Mucosa of descending colon (tissue), 3 donors: Measurements from ENCODE around the gene CNTD1. TPM values are rescaled to one million over a fixed set of nuclear protein-coding genes. Genes with fewer than 3 reads are reported as not detected.

ENCODE experiments used
- ATAC-seq: fragments of 200-7000 bp; cut with Tn5 transposase; one replicate; pipeline ENCODE4 v1.9.1; 2020; ENCODE audit warnings: mild to moderate bottlenecking, moderate library complexity
- DNase-seq, 3 donors: peaks; one replicate each; pipeline ENCODE4 v3.0.0-alpha.2; 2020
- H3K36me3 ChIP-seq: fragments of 200-600 bp; one replicate; pipeline ENCODE4 v1.8.0; 2021; ENCODE audit warnings: low read depth, mild to moderate bottlenecking
- H3K4me1 ChIP-seq: fragments of 200-600 bp; one replicate; pipeline ENCODE4 v1.8.0; 2021; ENCODE audit warnings: low read depth, mild to moderate bottlenecking
- H3K4me3 ChIP-seq: fragments of 200-600 bp; one replicate; pipeline ENCODE4 v1.8.0; 2021; ENCODE audit warnings: mild to moderate bottlenecking
- H3K9me3 ChIP-seq: fragments of 200-600 bp; one replicate; pipeline ENCODE4 v1.8.0; 2021; ENCODE audit warnings: mild to moderate bottlenecking
- CTCF ChIP-seq: fragments of 200-600 bp; IDR thresholded peaks from one replicate; pipeline ENCODE4 v1.8.0; 2022; ENCODE audit warnings: antibody characterized with exemption, mild to moderate bottlenecking
- intact Hi-C, 2 donors: fragments of 100-400 bp; cut with DNase I in 1 of 2; cut with micrococcal nuclease in 1 of 2; formaldehyde crosslinking; loops; one replicate each; pipeline versions ENCODE4 v1.11.0 to v1.11.1; 2022; cut with DNase I, micrococcal nuclease
- total RNA-seq, 3 donors: library from RNA; stranded (reverse); fragmentation: NEBNext Ultra II Directional in 2 of 3; extraction: Animal tissue kit (Norgen Biotek cat#: 25700) in 2 of 3; gene quantifications; one replicate each; pipeline versions ENCODE4 v1.2.1 to v1.2.4, GENCODE V29; 2021 to 2023
- donor health status: DM: no; HTN: no; CAD: no; lungs with moderate emphysema.
- donor health status: DM: no; HTN: no; CAD: no.
- donor health status: DM: no; HTN: yes; CAD: no.

The CNTD1 gene
- total RNA-seq, 3 donors from 2014 or later, result 0.79 to 3.3 (median 1.2) TPM

GRCh38 chr17:42779304-42779935 lies 19.2 kb upstream of the CNTD1 start:
- Histone ChIP-seq H3K9me3 (no peaks in the 10 kb centered on the region), H3K4me3 (no peak overlapping the region), H3K36me3 (peaks cover 3% of the 10 kb centered on the region), H3K4me1 (peaks cover 19% of the 10 kb centered on the region)
- no peak for TF ChIP-seq CTCF
- DNase-seq, result peak; percentile 55 to 64 (median 59)
- ATAC-seq, result peak; percentile 11
- intact Hi-C loops, result no loop called here

DNA sequence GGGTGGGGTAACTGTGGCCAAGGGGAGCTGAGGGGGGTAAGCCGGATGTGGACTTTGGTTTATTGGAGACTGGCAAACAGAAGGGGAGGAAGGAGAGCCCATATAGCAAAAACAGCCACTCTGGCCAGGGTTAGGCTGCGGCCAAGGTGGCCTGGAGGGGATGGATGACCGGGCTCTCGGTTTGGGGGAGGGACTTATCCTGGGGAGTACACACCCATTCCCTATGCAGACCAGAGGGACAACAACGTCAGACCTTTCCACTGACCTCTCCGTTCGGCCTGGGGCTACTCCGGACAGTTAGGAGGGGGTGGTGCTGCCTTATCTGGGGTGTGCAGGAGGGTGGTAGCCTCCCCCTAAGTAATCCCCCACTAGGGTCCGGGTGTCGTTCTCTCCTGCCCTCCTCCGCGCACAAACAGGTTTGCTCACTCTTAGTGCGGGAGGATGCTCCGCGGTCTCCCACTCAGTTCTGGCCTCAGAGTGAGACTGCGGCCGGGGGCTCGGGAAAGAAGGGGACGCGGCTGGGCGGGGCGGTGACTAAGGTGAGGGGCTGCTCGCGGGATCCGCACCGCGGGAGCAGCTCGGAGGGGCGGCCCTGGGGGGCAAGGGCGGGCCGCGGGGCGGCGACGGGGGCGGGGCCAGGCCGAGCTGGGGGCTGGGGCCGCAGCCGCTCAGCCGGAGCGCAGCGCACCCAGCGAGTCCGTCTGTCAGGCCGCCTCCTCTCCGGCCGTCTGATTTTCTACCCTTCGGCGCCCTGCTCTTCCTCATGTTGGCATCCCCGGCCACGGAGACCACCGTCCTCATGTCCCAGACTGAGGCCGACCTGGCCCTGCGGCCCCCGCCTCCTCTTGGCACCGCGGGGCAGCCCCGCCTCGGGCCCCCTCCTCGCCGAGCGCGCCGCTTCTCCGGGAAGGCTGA lies 18.5 kb upstream of the CNTD1 start, which contains the start of gene WNK4:
TSS of gene WNK4 (plus strand) at position 675 of the 915 bp plus-strand sequence. CDS start at position 764, 89 bp downstream.
- H3K36me3 ChIP-seq, result peaks cover 3% of the 10 kb centered on the region
- intact Hi-C loops, result no loop called here

DNA sequence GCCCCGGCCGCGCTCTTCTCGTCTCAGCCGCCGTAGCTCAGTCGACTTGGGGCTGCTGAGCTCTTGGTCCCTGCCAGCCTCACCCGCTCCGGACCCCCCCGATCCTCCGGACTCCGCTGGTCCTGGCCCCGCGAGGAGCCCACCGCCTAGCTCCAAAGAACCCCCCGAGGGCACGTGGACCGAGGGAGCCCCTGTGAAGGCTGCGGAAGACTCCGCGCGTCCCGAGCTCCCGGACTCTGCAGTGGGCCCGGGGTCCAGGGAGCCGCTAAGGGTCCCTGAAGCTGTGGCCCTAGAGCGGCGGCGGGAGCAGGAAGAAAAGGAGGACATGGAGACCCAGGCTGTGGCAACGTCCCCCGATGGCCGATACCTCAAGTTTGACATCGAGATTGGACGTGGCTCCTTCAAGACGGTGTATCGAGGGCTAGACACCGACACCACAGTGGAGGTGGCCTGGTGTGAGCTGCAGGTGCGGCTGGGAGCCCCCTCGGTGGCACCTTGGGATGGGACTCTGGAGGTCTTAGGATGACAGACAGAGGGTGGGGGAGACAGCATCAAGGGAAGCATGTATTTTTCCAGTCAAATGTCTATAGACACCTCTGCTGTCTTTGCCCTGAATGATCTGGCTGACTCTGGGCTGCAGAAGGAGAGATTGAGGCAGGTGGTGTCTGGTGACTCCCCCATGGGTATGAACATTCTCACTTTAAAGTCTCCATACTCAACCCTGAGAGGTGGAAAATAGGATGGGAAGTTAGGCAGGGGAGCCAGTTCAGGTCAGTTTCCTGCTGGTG lies 17.6 kb upstream of the CNTD1 start:
- TF ChIP-seq CTCF, result no peak
- H3K9me3 ChIP-seq, result no peaks in the 10 kb centered on the region
- peaks cover 10% of the 10 kb centered on the region for H3K4me1 ChIP-seq
- peak overlapping the region; percentile 48 for H3K4me3 ChIP-seq
- intact Hi-C loops, result no loop called here
- peaks cover 3% of the 10 kb centered on the region for H3K36me3 ChIP-seq
- peak; percentile 2 for ATAC-seq
- DNase-seq, result peak in 2 of 3 donors; percentile 24 to 52

More for the DNA sequence above, 18.5 kb upstream of the CNTD1 start, which contains the start of gene WNK4:
- TF ChIP-seq CTCF, result no peak
- Histone ChIP-seq H3K9me3 (no peaks in the 10 kb centered on the region), H3K4me1 (peaks cover 19% of the 10 kb centered on the region), H3K4me3 (peak within 1 kb of the TSS; percentile 48)
- DNase-seq (peak; percentile 82 to 88 (median 83)), ATAC-seq (peak; percentile 76)

DNA sequence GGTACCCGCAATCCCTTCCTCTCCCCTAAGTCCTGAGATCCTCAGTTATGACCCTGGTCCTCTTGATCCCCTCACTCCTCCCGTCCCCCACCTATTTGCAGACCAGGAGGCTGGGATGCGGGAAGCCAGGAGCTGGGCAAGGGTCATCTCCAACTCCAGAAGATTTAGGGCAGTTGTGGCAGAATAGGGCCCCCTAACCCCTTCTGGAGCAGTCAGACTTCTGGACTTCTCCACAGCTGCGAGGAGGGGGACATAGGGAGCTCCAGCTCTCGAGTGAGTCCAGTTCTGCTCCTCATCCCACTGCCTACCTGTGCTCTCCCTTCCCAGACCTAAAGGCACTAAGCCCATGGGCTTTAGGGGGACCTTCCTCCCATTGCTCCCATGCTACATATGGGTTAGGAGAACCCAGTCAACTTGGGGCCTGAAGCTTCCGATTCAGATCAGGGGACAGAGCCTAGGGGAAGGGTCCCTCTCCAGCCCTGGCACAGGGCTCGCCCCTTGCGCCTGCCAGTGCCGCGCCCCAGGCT lies 17.0 kb upstream of the CNTD1 start:
- DNase-seq (no peak), ATAC-seq (peak; percentile 0)
- Histone ChIP-seq H3K4me1 (peaks cover 10% of the 10 kb centered on the region), H3K36me3 (no peaks in the 10 kb centered on the region), H3K9me3 (no peaks in the 10 kb centered on the region), H3K4me3 (peak overlapping the region; percentile 48)
- intact Hi-C loops, result no loop called here
- TF ChIP-seq CTCF, result no peak
